Measurements from ENCODE around the gene KLHL36.

GRCh38 chr16:84599521-84600202 lies 48.6 kb upstream of the KLHL36 start:
- TF ChIP-seq CTCF (IDR thresholded peaks at IDR 0.05; ENCODE audit: low read depth, low read length) (no peak), POLR2A (IDR thresholded peaks at IDR 0.05; ENCODE audit: extremely low read depth, insufficient read length) (no peak), MAX (IDR thresholded peaks at IDR 0.05; ENCODE audit: low read depth, low read length) (no peak), MYC (IDR thresholded peaks at IDR 0.05; ENCODE audit: low read depth, low read length) (no peak)

Data from NB4 (cell line).